HG02588 (cell line): ENCODE measurements around the gene TERT.

Experiments
- ATAC-seq: cut with Tn5 transposase; IDR thresholded peaks from one replicate; pipeline ENCODE4 v1.9.1; 2021; ENCODE audit warnings: mild to moderate bottlenecking, moderate library complexity; ENCODE audit not compliant: unreplicated experiment

The TERT gene

GRCh38 chr5:1222621-1223277 is 72.1 kb downstream of the TERT start:
- no peak for ATAC-seq

- ATAC-seq, result no peak
Observed at GRCh38 chr5:1222147-1222546, 72.7 kb downstream of the TERT start.

- no peak for ATAC-seq
Observed at GRCh38 chr5:1221721-1222120, 73.1 kb downstream of the TERT start.

GRCh38 chr5:1220831-1221230 is 74.0 kb downstream of the TERT start:
- ATAC-seq, result no peak

GRCh38 chr5:1220351-1220750 is 74.5 kb downstream of the TERT start:
- no peak for ATAC-seq

- no peak for ATAC-seq
Observed at GRCh38 chr5:1219768-1220100, 75.1 kb downstream of the TERT start.

GRCh38 chr5:1219098-1219767 is 75.6 kb downstream of the TERT start:
- ATAC-seq, result no peak

GRCh38 chr5:1218351-1219080 is 76.4 kb downstream of the TERT start:
- ATAC-seq, result no peak

- ATAC-seq, result no peak
Observed at GRCh38 chr5:1217596-1218206, 77.2 kb downstream of the TERT start.

GRCh38 chr5:1216918-1217295 is 78.0 kb downstream of the TERT start:
- ATAC-seq, result no peak

- ATAC-seq, result no peak
Observed at GRCh38 chr5:1216211-1216917, 78.5 kb downstream of the TERT start.

GRCh38 chr5:1215320-1216096 is 79.4 kb downstream of the TERT start:
- no peak for ATAC-seq

GRCh38 chr5:1214936-1215220 is 80.0 kb downstream of the TERT start:
- no peak for ATAC-seq

GRCh38 chr5:1214163-1214935 is 80.5 kb downstream of the TERT start:
- no peak for ATAC-seq

GRCh38 chr5:1213508-1214162 is 81.2 kb downstream of the TERT start:
- ATAC-seq, result no peak

- ATAC-seq, result no peak
Observed at GRCh38 chr5:1212881-1213280, 82.0 kb downstream of the TERT start.

- ATAC-seq, result no peak
Observed at GRCh38 chr5:1212271-1212670, 82.6 kb downstream of the TERT start.

GRCh38 chr5:1211701-1212100 is 83.2 kb downstream of the TERT start:
- no peak for ATAC-seq

- ATAC-seq, result no peak
Observed at GRCh38 chr5:1210832-1211251, 84.0 kb downstream of the TERT start.
